Activated CD4-positive, alpha-beta T cell treated with anti-CD3 and anti-CD28 coated beads, Interleukin-2, Interleukin-4, amounts not matched to agents 100 ng/mL and 50 ng/mL, durations not matched to agents 16 hours and 8 hours (primary cell): ENCODE measurements around the gene TIMM29.
"Not testable (repeated sequence)": the region's sequence is repeated elsewhere in the genome, so short reads cannot be mapped to it uniquely, and the experiment has no call there.

Experiments used
- DNase-seq: peaks from one replicate; pipeline ENCODE4 v3.0.0-alpha.2; 2020; ENCODE audit warnings: low spot score

The TIMM29 gene

GRCh38 chr19:10945264-10945663 is 16.7 kb downstream of the TIMM29 start:
- no peak for DNase-seq

- no peak for DNase-seq
These were observed 18.5 kb downstream of the TIMM29 start for GRCh38 chr19:10946958-10947657.

- DNase-seq = no peak
These were observed 24.2 kb downstream of the TIMM29 start for GRCh38 chr19:10952809-10953208.

GRCh38 chr19:10959277-10959968 is 30.8 kb downstream of the TIMM29 start:
- not testable (repeated sequence) for DNase-seq

GRCh38 chr19:10960314-10961072 is 31.9 kb downstream of the TIMM29 start, which contains the start of gene SMARCA4:
Gene SMARCA4, plus strand, starts transcription at chr19:10961030. Its CDS starts 23,122 bp downstream, at chr19:10984152.
- DNase-seq = peak; percentile 98

GRCh38 chr19:10961073-10961860 is 32.7 kb downstream of the TIMM29 start:
- no peak for DNase-seq

- DNase-seq = no peak
These were observed 34.3 kb downstream of the TIMM29 start for GRCh38 chr19:10962863-10963262.

GRCh38 chr19:10963865-10964264 is 35.3 kb downstream of the TIMM29 start:
- DNase-seq = no peak

GRCh38 chr19:10964903-10965302 is 36.3 kb downstream of the TIMM29 start:
- DNase-seq = no peak

- DNase-seq = no peak
These were observed 36.8 kb downstream of the TIMM29 start for GRCh38 chr19:10965398-10965797.

- DNase-seq = no peak
These were observed 38.2 kb downstream of the TIMM29 start for GRCh38 chr19:10966809-10967208.

- no peak for DNase-seq
These were observed 40.0 kb downstream of the TIMM29 start for GRCh38 chr19:10968527-10969135.

- DNase-seq = no peak
These were observed 42.6 kb downstream of the TIMM29 start for GRCh38 chr19:10971107-10971726.

- DNase-seq = no peak
These were observed 46.9 kb downstream of the TIMM29 start for GRCh38 chr19:10975374-10976130.

GRCh38 chr19:10976131-10976892 is 47.7 kb downstream of the TIMM29 start:
- DNase-seq = no peak

- no peak for DNase-seq
These were observed 49.1 kb downstream of the TIMM29 start for GRCh38 chr19:10977742-10978092.
